ENCODE results near the gene TMPRSS6. TPM values are rescaled to one million over a fixed set of nuclear protein-coding genes. Genes with fewer than 3 reads are reported as not detected.

The TMPRSS6 gene
- total RNA-seq, 4 donors from 2014 or later, result 0.10 to 0.18 TPM; not detected in 2

DNA sequence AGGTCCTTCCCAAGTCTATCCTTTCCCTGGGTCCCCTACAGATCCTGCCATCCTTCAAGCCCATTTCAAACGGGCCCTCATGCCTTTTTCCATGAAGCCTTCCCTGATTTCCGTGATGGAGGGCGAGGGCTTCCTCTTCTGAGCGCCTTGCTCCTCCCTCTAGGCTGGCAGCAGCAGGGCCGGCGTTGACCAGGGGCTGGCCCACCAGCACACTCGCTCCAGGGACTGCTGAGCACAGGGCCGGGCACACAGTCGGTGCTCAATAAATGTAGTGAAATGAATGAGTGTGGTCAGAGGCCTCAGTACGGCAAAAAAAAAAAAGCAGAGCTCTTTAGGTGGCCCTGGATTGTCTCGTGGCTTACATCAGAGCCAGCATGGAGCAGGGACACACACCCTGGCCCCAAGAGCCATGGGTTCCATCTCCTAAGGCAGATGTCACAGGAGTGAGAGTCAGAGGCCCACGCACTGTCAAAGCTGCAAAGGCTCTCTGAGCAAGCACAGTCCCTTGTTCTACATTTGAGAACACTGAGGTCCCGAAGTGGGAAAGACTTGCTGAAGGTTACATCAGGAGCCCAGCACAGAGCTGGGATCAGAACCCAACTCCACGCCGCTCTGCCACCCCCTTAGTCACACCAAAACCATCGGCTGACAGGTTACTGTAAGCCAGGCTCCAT, 37.1 kb upstream of the TMPRSS6 start:
- intact Hi-C loops (cut with DNase I; ENCODE audit: low total_unique reads) (no loop called here), in situ Hi-C loops (cut with MboI; ENCODE audit: low sequenced_read_pairs in 4 of 4) (no loop called here)
- Histone ChIP-seq H3K36me3 (no peaks in the 10 kb centered on the region), H3K27ac (no peak overlapping the region), H3K9me3 (peaks cover 0 to 3% (median 0%) of the 10 kb centered on the region in 3 donors), H3K27me3 (peaks cover 0 to 7% (median 4%) of the 10 kb centered on the region in 3 donors), H3K4me3 (no peak overlapping the region), H3K4me1 (no peaks in the 10 kb centered on the region)
- TF ChIP-seq POLR2A (IDR thresholded peaks at IDR 0.05), result no peak
- TF ChIP-seq, protein P1, sequence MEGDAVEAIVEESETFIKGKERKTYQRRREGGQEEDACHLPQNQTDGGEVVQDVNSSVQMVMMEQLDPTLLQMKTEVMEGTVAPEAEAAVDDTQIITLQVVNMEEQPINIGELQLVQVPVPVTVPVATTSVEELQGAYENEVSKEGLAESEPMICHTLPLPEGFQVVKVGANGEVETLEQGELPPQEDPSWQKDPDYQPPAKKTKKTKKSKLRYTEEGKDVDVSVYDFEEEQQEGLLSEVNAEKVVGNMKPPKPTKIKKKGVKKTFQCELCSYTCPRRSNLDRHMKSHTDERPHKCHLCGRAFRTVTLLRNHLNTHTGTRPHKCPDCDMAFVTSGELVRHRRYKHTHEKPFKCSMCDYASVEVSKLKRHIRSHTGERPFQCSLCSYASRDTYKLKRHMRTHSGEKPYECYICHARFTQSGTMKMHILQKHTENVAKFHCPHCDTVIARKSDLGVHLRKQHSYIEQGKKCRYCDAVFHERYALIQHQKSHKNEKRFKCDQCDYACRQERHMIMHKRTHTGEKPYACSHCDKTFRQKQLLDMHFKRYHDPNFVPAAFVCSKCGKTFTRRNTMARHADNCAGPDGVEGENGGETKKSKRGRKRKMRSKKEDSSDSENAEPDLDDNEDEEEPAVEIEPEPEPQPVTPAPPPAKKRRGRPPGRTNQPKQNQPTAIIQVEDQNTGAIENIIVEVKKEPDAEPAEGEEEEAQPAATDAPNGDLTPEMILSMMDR (IDR thresholded peaks at IDR 0.05 in 4 of 5, conservative IDR thresholded peaks at IDR 0.05 in 1 of 5), result no peak
- DNase-seq (no peak), ATAC-seq (no peak)

DNA sequence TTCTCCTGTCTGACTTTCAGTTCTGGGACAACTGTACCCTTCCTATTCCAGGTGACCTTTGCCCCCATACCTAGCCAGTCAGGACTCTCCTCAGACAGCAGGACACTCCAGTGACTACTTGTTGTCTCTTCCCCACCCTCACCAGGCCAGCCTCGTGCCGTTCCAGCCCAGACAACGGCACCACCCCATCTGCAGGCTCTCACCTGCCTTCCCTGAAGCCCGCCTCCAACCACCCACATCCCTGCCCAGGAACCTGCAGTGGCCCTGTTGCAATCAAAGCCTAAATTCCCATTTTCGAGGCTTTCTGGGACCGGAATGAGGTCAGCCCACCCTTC, 36.5 kb upstream of the TMPRSS6 start:
- DNase-seq, result no peak

DNA sequence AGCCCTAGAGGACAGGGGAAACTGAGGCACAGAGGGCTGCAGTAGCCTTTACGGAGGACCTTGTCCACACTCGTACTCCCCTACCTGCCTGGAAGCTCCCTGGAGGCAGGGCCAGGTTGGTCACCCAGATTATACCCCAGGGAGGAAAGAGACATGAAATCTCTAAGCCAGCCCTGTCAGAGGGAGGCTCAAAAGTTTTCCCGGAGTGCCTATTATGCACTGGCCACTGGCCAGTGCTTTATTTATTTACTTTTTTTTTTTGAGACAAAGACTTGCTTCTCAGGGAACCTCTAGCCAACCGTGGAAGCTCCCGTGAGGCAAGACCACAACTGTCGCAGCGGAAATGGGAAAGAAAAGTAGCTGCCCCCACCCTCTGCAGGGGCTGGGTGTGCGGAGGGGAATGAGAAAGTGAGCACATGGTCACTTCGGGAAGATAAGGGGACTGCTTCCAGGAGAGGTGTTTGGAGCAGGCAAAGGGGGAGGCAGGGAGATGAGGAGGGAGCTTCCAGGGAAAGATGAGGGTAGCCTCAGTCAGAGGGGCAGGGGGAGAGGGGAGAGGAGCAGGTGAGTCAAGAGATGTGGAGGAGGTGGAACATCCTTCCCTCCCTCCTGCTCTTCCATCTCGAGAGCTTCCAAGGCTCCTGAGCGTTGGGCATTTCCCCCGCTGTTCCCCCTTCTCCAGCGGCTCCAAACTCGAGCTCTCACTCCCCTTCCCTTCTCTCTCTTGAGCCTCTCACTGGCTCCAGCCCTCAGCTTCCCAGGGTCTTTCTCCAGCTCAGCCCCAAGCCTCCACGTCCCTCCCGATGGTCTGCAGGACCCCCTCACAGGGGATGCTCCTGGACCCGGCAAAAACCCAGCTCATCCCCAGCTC, 35.9 kb upstream of the TMPRSS6 start:
- TF ChIP-seq, protein P1 (IDR thresholded peaks at IDR 0.05 in 4 of 5, conservative IDR thresholded peaks at IDR 0.05 in 1 of 5), result no peak
- TF ChIP-seq POLR2A (IDR thresholded peaks at IDR 0.05), result no peak
- DNase-seq (no peak), ATAC-seq (no peak)
- Histone ChIP-seq H3K4me3 (no peak overlapping the region), H3K27me3 (peaks cover 0 to 7% (median 0%) of the 10 kb centered on the region in 3 donors), H3K36me3 (no peaks in the 10 kb centered on the region), H3K27ac (no peak overlapping the region), H3K9me3 (no peaks in the 10 kb centered on the region), H3K4me1 (no peaks in the 10 kb centered on the region)
- in situ Hi-C loops (cut with MboI; ENCODE audit: low sequenced_read_pairs in 4 of 4) (no loop called here), intact Hi-C loops (cut with DNase I; ENCODE audit: low total_unique reads) (no loop called here)

More for the DNA sequence above, 36.5 kb upstream of the TMPRSS6 start:
- Histone ChIP-seq H3K36me3 (no peaks in the 10 kb centered on the region), H3K27me3 (peaks cover 0 to 7% (median 4%) of the 10 kb centered on the region in 3 donors), H3K27ac (no peak overlapping the region), H3K4me1 (no peaks in the 10 kb centered on the region), H3K9me3 (no peaks in the 10 kb centered on the region), H3K4me3 (no peak overlapping the region)
- in situ Hi-C loops (cut with MboI; ENCODE audit: low sequenced_read_pairs in 4 of 4), result no loop called here
- TF ChIP-seq, protein P1 (IDR thresholded peaks at IDR 0.05 in 4 of 5, conservative IDR thresholded peaks at IDR 0.05 in 1 of 5), result no peak
- TF ChIP-seq POLR2A (IDR thresholded peaks at IDR 0.05), result no peak
- no peak for ATAC-seq
- intact Hi-C loops (cut with DNase I; ENCODE audit: low total_unique reads), result no loop called here

DNA sequence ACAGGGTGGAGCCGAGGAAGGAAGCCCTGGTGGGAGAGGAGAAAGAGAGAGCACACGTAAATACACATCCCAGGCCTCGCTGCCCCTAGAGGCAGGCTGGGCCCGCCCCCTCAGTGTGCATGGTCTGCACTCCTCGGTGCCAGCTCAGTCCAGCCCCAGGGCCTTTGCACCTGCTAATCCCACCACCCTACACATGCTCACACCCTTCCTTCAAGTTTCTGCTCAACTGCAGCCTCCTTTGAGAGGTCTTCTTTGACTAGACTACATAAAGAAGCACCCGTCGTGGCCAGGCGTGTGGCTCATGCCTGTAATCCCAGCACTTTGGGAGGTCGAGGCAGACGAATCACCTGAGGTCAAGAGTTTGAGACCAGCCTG, 34.7 kb upstream of the TMPRSS6 start:
- no peak for TF ChIP-seq POLR2A (IDR thresholded peaks at IDR 0.05)
- TF ChIP-seq, protein P1 (IDR thresholded peaks at IDR 0.05 in 4 of 5, conservative IDR thresholded peaks at IDR 0.05 in 1 of 5), result no peak
- H3K36me3 ChIP-seq, result no peaks in the 10 kb centered on the region
- intact Hi-C loops (cut with DNase I; ENCODE audit: low total_unique reads), result no loop called here
- in situ Hi-C loops (cut with MboI; ENCODE audit: low sequenced_read_pairs in 4 of 4), result no loop called here
- no peak overlapping the region for H3K4me3 ChIP-seq
- ATAC-seq, result no peak
- H3K27me3 ChIP-seq, result peaks cover 0 to 7% (median 0%) of the 10 kb centered on the region in 3 donors
- no peaks in the 10 kb centered on the region for H3K9me3 ChIP-seq
- no peaks in the 10 kb centered on the region for H3K4me1 ChIP-seq
- DNase-seq, result no peak
- H3K27ac ChIP-seq, result no peak overlapping the region
